ENCODE measurements around the gene ZNF69.
"Not testable (repeated sequence)": the region's sequence is repeated elsewhere in the genome, so short reads cannot be mapped to it uniquely, and the experiment has no call there.

Gene ZNF69

GRCh38 chr19:11887611-11888531, at the start of gene ZNF69:
ZNF69 (plus strand) TSS chr19:11887782; CDS start chr19:11887924, 142 bp downstream.
- DNase-seq = peak; percentile 76

DNA sequence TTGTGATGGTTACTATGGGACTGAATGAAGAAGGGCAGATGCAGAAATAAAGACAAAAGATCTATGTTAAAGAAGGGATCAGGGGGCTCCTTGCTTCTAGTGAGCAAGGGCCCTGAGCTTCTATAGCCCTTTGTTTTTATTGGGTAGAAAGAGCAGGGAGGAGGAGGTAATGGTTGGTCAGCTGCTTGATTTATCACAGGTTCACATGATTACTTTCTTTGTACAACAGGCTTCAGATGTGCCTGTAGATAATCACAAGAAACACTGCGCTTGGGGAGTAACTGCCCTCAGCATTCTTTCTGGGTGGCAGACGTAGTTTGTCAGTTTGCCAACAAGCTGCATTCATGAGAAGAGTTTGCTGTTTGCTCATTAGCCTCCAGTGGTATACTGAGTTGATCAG, 43.9 kb upstream of the ZNF69 start:
- no peak for DNase-seq

DNA sequence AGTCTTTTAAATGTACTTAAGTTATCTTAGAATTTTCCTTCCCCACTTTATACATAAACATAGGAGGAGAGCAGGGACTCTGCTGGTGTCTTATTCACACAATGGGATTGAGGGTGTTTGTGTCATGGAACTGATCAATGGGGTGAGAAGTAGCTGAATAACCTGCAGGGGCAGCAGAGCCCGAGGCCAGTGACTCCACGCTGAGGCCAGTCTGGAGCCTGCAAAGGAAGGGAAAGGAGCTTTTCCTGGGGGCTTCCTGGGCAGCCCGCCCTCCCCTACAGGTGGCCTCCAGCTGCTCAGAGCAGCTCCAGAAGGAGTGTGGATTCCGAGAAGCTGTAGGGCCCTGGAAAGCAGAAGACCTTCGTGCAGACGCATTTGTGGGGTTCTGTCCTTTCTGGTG, 40.0 kb upstream of the ZNF69 start:
- DNase-seq = not testable (repeated sequence)

DNA sequence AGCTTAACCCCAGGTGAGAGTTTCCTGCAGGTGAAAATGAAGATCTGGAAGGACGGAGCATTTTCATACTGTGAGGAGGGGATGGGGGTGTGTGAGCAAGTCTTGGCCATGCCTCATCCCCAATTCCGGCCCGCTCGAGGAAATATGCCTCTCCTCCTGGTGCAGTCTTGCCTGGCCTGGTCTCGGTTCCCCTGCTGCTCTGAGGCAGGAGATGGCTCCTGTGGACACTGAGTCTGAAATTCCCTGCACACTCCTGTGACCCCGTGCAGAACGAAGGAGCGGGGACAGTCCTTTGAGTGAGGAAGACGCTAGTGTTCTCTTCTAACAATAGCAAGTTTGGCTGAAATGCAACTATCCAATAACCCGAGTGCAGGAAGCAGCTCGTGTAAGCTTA, 39.4 kb upstream of the ZNF69 start:
- no peak for DNase-seq

- DNase-seq = peak; percentile 92
Measured at GRCh38 chr19:11848594-11849469, 38.8 kb upstream of the ZNF69 start, which contains the start of gene ZNF439. ZNF439 (plus strand) TSS chr19:11848726; CDS start chr19:11848868, 142 bp downstream.

DNA sequence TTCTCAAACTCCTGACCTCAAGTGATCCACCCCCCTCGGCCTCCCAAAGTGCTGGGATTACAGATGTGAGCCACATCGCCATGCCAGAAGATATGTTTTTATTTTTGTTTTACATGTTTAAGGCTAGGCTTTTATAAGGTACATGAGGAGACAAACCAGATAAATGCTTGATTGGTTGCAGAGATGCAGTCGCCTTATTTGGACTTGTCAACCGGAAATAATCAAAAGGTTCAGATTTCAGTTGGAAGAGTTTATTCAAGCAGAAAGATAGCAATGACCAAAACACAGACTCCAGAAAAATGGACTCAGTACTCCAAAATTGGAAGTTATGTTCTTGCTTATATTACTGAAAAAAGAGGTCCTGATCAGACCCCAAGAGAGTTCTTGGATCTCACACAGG, 37.3 kb upstream of the ZNF69 start:
- DNase-seq = not testable (repeated sequence)

DNA sequence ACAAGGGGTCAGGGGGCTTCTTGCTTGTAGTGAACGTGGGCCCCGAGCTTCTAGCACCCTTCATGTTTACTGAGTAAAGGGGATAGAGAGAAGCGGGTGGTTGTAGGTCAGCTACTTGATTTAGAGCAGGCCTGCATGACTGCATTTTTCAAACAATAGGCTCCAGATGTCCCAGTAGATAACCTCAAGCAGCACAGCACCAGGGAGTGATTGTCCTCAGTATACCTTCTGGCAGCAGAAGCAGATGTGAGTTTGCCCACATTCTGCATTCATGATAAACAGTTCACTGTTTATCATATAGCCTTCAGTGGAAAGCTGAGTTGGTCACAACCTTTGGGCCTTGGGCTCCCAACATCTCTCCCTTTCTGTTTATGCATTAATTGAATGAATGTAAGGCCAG, 34.2 kb upstream of the ZNF69 start:
- DNase-seq = no peak

DNA sequence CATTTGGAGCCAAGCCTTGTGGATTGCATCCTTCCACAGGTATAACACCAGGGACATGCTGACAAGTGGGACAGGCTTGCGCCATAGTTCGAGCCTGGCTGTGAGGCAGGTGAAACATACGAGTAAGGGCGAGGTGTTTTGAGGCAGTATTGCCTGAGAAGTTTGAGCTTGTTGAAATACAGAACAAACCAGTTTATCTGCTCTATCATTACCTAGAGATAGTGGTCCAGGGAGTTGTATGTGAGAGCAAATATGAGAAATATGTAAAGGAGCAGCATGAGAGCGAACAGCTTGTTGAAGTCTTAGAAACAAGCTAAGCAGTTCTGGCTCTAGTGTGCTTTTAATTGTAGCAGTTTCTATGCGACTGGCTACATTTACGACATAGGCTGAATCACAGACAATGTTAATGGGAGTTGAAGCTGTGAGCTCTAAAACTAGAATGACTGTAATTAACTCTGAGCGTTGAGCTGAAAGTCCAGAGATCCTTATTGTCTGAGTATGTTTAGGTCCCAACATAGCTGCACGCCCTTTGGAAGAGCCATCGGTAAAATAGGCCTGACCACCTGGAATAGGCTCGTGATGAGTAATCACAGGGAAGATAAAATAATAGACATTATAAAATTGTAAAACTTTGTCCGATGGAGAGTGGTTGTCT, 30.9 kb upstream of the ZNF69 start:
- no peak for DNase-seq

- DNase-seq = no peak
Measured at GRCh38 chr19:11860721-11861120, 26.9 kb upstream of the ZNF69 start.

- DNase-seq = no peak
Measured at GRCh38 chr19:11861301-11861700, 26.3 kb upstream of the ZNF69 start.

- not testable (repeated sequence) for DNase-seq
Measured at GRCh38 chr19:11867766-11868165, 19.8 kb upstream of the ZNF69 start.

DNA sequence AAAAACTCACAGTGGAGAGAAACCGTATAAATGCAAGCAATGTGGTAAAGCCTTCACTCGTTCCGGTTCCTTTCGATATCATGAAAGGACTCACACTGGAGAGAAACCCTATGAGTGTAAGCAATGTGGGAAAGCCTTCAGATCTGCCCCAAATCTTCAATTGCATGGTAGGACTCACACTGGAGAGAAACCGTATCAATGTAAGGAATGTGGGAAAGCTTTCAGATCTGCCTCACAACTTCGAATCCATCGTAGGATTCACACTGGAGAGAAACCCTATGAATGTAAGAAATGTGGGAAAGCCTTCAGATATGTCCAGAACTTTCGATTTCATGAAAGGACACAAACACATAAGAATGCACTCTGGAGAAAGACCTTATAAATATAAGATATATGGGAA, 19.4 kb upstream of the ZNF69 start:
- DNase-seq = no peak

DNA sequence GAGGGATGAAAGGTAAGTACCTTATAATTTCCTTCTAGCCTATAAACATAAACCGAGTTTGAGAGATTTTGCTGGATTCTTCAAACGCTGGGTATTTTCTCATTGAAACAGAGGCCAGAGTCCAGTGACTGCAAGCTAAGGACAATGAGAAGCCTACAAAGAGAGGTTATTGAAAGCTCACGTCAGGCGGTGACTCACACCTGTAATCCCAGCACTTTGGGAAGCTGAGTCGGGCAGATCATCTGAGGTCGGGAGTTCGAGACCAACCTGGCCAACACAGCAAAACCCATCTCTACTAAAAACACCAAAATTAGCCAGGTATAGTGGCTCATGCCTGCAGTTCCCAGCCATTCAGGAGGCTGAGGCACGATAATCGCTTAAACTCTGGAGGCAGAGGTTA, 15.0 kb upstream of the ZNF69 start:
- DNase-seq = no peak

DNA sequence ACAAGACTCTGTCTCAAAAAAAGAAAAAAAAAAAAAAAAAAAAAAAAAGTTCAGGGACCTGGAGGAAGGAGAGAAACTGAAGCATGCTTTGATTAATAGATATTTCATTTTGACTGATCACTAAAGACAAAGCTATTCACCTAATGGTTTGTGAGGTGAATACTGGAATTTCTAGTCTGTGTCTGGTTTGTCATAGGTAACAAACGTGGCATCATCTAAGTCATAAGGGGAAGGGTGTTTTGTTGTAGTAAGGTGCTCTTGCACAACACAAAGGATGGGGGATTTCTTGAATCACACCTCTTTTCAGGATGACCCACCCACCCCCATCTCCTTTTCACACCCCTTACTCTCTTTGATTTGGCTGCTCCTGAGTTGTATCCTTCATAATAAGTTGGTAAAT, 13.8 kb upstream of the ZNF69 start:
- no peak for DNase-seq

GRCh38 chr19:11879687-11880266, 7.8 kb upstream of the ZNF69 start:
- peak; percentile 44 for DNase-seq

DNA sequence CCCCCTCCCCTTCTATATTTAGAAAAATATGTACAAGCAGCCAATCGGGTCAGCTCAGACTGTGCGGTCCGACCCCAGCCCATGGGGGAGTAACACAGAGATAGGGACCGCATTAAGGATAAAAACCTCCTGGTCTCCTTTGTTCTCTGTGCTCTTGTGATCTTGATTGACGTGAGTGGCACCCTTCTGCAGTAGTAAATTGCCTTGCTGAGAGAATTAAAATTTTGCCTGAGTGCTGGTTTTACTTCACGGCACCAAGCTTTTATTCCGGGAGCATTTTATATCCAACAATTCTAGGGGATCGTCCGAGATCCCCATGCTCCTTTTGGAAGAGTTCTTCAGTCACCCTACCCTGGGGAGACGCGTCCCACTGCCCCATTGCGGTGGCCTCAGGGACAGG, 7.0 kb upstream of the ZNF69 start:
- no peak for DNase-seq

- peak; percentile 72 for DNase-seq
Measured at GRCh38 chr19:11881151-11881800, 6.3 kb upstream of the ZNF69 start.

GRCh38 chr19:11882606-11883005, 5.0 kb upstream of the ZNF69 start:
- no peak for DNase-seq

- no peak for DNase-seq
Measured at GRCh38 chr19:11887234-11887610, 360 bp upstream of the ZNF69 start.

DNA sequence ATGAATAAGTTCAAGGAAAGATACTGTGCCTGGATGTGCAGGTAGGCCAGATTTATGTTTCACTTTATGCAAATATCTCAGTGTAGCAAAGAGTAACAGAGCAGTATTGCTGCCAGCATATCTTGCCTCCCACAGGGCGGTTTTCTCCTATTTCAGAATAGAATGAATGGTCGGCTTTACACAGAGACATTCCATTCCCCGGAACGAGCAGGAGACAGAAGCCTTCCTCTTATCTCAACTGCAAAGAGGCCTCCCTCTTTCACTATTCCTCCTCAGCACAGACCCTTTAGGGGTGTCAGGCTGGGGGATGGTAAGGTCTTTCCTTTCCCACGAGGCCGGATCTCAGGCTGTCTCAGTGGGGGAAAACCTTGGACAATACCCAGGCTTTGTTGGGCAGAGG, 2.3 kb downstream of the ZNF69 start:
- DNase-seq = not testable (repeated sequence)

- DNase-seq = no peak
Measured at GRCh38 chr19:11890634-11891033, 3.1 kb downstream of the ZNF69 start.

- no peak for DNase-seq
Measured at GRCh38 chr19:11894851-11895250, 7.3 kb downstream of the ZNF69 start.

All from CD4-positive, alpha-beta T cell treated with Interleukin-6 for 4 hours (primary cell).